IMR-90 (cell line): ENCODE measurements around the gene TBC1D23. TPM values are rescaled to one million over a fixed set of nuclear protein-coding genes. Genes with fewer than 3 reads are reported as not detected.
"Not testable (repeated sequence)": the region's sequence is repeated elsewhere in the genome, so short reads cannot be mapped to it uniquely, and the experiment has no call there.

ENCODE experiments used
- ATAC-seq: fragments of 200-7000 bp; cut with Tn5 transposase; 2 replicates; pipeline ENCODE4 v1.9.1; 2020; ENCODE audit warnings: low read depth, mild to moderate bottlenecking, moderate library complexity
- BruUV-seq: library from RNA; stranded (reverse); fragments of 400-500 nt; replicated peaks from 2 replicates; lab custom pipeline; 2021; lab: Mats Ljungman, UMichigan
- CTCF ChIA-PET: fragments of 300-600 bp; formaldehyde crosslinking; extraction: SDS; loops from one replicate; lab custom pipeline; 2021; ENCODE audit warnings: antibody characterized with exemption; lab: Yijun Ruan, JAX
- POLR2A ChIA-PET: fragments of 300-600 bp; sonication (Branson Sonifier 250); formaldehyde crosslinking; loops from one replicate; lab custom pipeline; 2022; ENCODE audit warnings: antibody characterized with exemption; ENCODE audit not compliant: unreplicated experiment; lab: Charles Lee
- DNase-seq: peaks from one replicate; pipeline ENCODE4 v3.0.0; 2013
- H2AFZ ChIP-seq: replicated peaks from 2 replicates; pipeline ENCODE3; 2013; ENCODE audit warnings: low read length, mild to moderate bottlenecking; ENCODE audit not compliant: poor library complexity
- H2AK5ac ChIP-seq: 2 replicates; pipeline ENCODE4 v1.6.1; 2013; ENCODE audit warnings: low read depth, low read length, inconsistent platforms
- H2AK9ac ChIP-seq: replicated peaks from 2 replicates; pipeline ENCODE3; 2013; ENCODE audit warnings: mild to moderate bottlenecking, low read depth, low read length, moderate library complexity; ENCODE audit not compliant: poor library complexity
- H2BK120ac ChIP-seq: 2 replicates; pipeline ENCODE4 v1.6.1; 2013; ENCODE audit warnings: low read depth, low read length, inconsistent platforms
- H2BK15ac ChIP-seq: 3 replicates; pipeline ENCODE4 v1.6.1; 2013; ENCODE audit warnings: low read depth, low read length, inconsistent platforms
- H2BK20ac ChIP-seq: 2 replicates; pipeline ENCODE4 v1.6.1; 2013; ENCODE audit warnings: low read depth, mild to moderate bottlenecking, inconsistent platforms, low read length, moderate library complexity
- H2BK5ac ChIP-seq: 2 replicates; pipeline ENCODE4 v1.6.1; 2013; ENCODE audit warnings: mild to moderate bottlenecking, low read depth, low read length, inconsistent platforms; ENCODE audit not compliant: poor library complexity, severe bottlenecking
- H3K14ac ChIP-seq: replicated peaks from 2 replicates; pipeline ENCODE4 v1.6.1; 2013; ENCODE audit warnings: low read depth, low read length, inconsistent platforms
- H3K18ac ChIP-seq: 2 replicates; pipeline ENCODE4 v1.6.1; 2013; ENCODE audit warnings: low read depth, low read length, control low read depth
- H3K23ac ChIP-seq: 2 replicates; pipeline ENCODE4 v1.6.1; 2013; ENCODE audit warnings: low read depth, low read length, inconsistent platforms
- H3K27ac ChIP-seq: 2 replicates; pipeline ENCODE4 v1.5.1; 2013; ENCODE audit warnings: mild to moderate bottlenecking, control low read depth, low read length; ENCODE audit not compliant: insufficient read depth
- H3K27me3 ChIP-seq: 2 replicates; pipeline ENCODE4 v1.6.1; 2013; ENCODE audit warnings: low read length; ENCODE audit not compliant: control insufficient read depth, insufficient read depth
- H3K36me3 ChIP-seq: 2 replicates; pipeline ENCODE4 v1.6.1; 2013; ENCODE audit warnings: low read length, mixed read lengths; ENCODE audit not compliant: control insufficient read depth, insufficient read depth
- H3K4ac ChIP-seq: 2 replicates; pipeline ENCODE4 v1.6.1; 2013; ENCODE audit warnings: low read depth, low read length, inconsistent platforms
- H3K4me1 ChIP-seq: 2 replicates; pipeline ENCODE4 v1.6.1; 2013; ENCODE audit warnings: low read length, mixed read lengths; ENCODE audit not compliant: control insufficient read depth, insufficient read depth
- H3K4me2 ChIP-seq: 2 replicates; pipeline ENCODE4 v1.6.1; 2013; ENCODE audit warnings: low read depth, mild to moderate bottlenecking, control low read depth, low read length, moderate library complexity
- H3K4me3 ChIP-seq: 2 replicates; pipeline ENCODE4 v1.5.1; 2013; ENCODE audit warnings: low read depth, mild to moderate bottlenecking, control low read depth, low read length, moderate library complexity; ENCODE audit not compliant: insufficient read depth
- H3K56ac ChIP-seq: 2 replicates; pipeline ENCODE4 v1.6.1; 2013; ENCODE audit warnings: low read length, inconsistent platforms; ENCODE audit not compliant: insufficient read depth; ENCODE audit errors: extremely low read depth
- H3K79me1 ChIP-seq, 2 experiments: 2 replicates each; pipeline ENCODE4 v1.6.1; 2013; ENCODE audit warnings: low read length in 2 of 2, inconsistent platforms in 1 of 2, low read depth in 1 of 2
- H3K9ac ChIP-seq: 2 replicates; pipeline ENCODE4 v1.6.1; 2013; ENCODE audit warnings: low read depth, low read length, control low read depth
- H3K9me1 ChIP-seq: 2 replicates; pipeline ENCODE4 v1.6.1; 2013; ENCODE audit warnings: low read length, inconsistent platforms; ENCODE audit not compliant: insufficient read depth
- H3K9me3 ChIP-seq: 2 replicates; pipeline ENCODE4 v1.6.1; 2013; ENCODE audit warnings: low read length; ENCODE audit not compliant: control insufficient read depth, insufficient read depth
- H4K20me1 ChIP-seq: 2 replicates; pipeline ENCODE4 v1.6.1; 2013; ENCODE audit warnings: low read length, inconsistent platforms; ENCODE audit not compliant: insufficient read depth
- H4K5ac ChIP-seq: 2 replicates; pipeline ENCODE4 v1.6.1; 2013; ENCODE audit warnings: mild to moderate bottlenecking, low read depth, low read length, control low read depth
- H4K8ac ChIP-seq, 2 experiments: 2 replicates each; pipeline ENCODE4 v1.6.1; 2013; ENCODE audit warnings: low read depth in 2 of 2, low read length in 2 of 2, control low read depth in 1 of 2, inconsistent platforms in 1 of 2
- H4K91ac ChIP-seq: 2 replicates; pipeline ENCODE4 v1.6.1; 2013; ENCODE audit warnings: low read depth, low read length, inconsistent platforms; ENCODE audit not compliant: insufficient read depth
- WGBS, 2 experiments: methylation state at CpG; one replicate each; pipeline versions ENCODE4 v1.1.5 to v1.1.7; 2013; ENCODE audit warnings: missing lambda C conversion rate in 2 of 2; ENCODE audit not compliant: insufficient read length in 1 of 2; ENCODE audit errors: extremely low coverage in 2 of 2; 5-methylcytosine and 5-hydroxymethylcytosine counted together
- dilution Hi-C: fragments of 300-500 bp; cut with HindIII; formaldehyde crosslinking; loops from one replicate; pipeline ENCODE4 v1.14.3; 2018; ENCODE audit warnings: low sequenced_read_pairs; ENCODE audit not compliant: unreplicated experiment
- in situ Hi-C: fragments of 300-500 bp; cut with MboI; formaldehyde crosslinking; loops from 3 replicates; pipeline ENCODE4 v1.14.3; 2019; ENCODE audit warnings: low sequenced_read_pairs, inconsistent platforms, mixed read lengths
- intact Hi-C: fragments of 100-400 bp; cut with micrococcal nuclease; formaldehyde crosslinking; loops from 2 replicates; pipeline ENCODE4 v1.10.0; 2022
- polyA plus RNA-seq, 3 experiments: library from polyadenylated mRNA; depleted of rRNA; stranded (reverse); fragments of >200 nt; gene quantifications; 2 replicates each; pipeline ENCODE4 v1.2.3, GENCODE V29; 2012; ENCODE audit warnings: low replicate concordance in 1 of 3
- total RNA-seq: library from RNA; depleted of rRNA; stranded (reverse); fragments of >200 nt; gene quantifications from 2 replicates; pipeline ENCODE4 v1.2.3, GENCODE V29; 2012

The TBC1D23 gene
- total and polyA plus RNA-seq, 2 of the 4 experiments (the other 2 are of a cell fraction) = 21.2 to 67.0 TPM

GRCh38 chr3:100229188-100229587, 31.6 kb upstream of the TBC1D23 start:
- H2AK5ac ChIP-seq, H3K56ac ChIP-seq, H3K9ac ChIP-seq, dilution Hi-C loops, ATAC-seq, H3K79me1 ChIP-seq, in situ Hi-C loops, H3K9me3 ChIP-seq, H2BK120ac ChIP-seq, H3K4me2 ChIP-seq, H2BK15ac ChIP-seq, POLR2A ChIA-PET, DNase-seq, H3K9me1 ChIP-seq, H3K23ac ChIP-seq, H2AK9ac ChIP-seq, H4K5ac ChIP-seq, H3K27ac ChIP-seq, H3K14ac ChIP-seq, H3K4ac ChIP-seq, intact Hi-C loops, H4K8ac ChIP-seq, H3K36me3 ChIP-seq, H2BK20ac ChIP-seq, H3K4me3 ChIP-seq, H3K18ac ChIP-seq, H2BK5ac ChIP-seq, BruUV-seq, H2AFZ ChIP-seq, H4K91ac ChIP-seq, H4K20me1 ChIP-seq, H3K27me3 ChIP-seq: not testable (repeated sequence)
- CTCF ChIA-PET = interaction anchor here (1.4 kb wide), 1 partner anchor 379 kb away, joined by 3 read pairs; no protein-coding TSS in a partner anchor
- WGBS, 2 experiments = 88% methylated on average over 1 of the region's 3 CpGs; no CpG with 5 or more reads in 1 of the 2 experiments
- peaks cover 11% of the 10 kb centered on the region; the same call in 1 of the 2 replicates for H3K4me1 ChIP-seq
